NCI-H526 (cell line): ENCODE data around the gene SLC43A2.
A peak's percentile ranks its signal among the peaks of the same experiment; 100 is the strongest.

Experiments
- DNase-seq, 2 experiments: peaks; one replicate each; lab custom pipeline; 2025; lab: John Stamatoyannopoulos, UW

The SLC43A2 gene

DNA sequence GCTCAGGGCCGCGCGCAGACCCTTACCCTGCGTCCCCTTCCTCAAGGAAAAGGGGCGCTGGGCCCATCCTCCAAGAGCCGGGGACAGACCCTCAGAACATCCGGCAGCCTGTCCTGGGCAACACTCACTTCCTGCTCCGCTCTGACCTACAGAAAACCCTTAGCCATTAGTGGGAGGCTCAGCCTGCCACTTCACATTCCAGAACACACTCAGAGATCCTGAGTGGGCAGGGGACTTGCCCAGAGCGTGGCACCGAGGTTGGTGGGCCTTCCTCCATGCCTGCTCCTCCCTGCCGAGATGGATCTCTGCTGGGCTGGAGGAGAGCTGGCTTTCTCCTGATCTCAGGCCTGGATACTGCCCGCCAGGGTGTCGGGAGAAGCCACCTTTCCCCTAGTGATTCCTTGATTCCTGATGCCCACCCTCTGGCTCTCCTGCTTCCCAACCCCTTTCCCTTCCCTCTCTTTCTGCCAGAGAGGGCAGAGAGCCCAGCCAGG, 15.4 kb upstream of the SLC43A2 start:
- DNase-seq, result no peak

DNA sequence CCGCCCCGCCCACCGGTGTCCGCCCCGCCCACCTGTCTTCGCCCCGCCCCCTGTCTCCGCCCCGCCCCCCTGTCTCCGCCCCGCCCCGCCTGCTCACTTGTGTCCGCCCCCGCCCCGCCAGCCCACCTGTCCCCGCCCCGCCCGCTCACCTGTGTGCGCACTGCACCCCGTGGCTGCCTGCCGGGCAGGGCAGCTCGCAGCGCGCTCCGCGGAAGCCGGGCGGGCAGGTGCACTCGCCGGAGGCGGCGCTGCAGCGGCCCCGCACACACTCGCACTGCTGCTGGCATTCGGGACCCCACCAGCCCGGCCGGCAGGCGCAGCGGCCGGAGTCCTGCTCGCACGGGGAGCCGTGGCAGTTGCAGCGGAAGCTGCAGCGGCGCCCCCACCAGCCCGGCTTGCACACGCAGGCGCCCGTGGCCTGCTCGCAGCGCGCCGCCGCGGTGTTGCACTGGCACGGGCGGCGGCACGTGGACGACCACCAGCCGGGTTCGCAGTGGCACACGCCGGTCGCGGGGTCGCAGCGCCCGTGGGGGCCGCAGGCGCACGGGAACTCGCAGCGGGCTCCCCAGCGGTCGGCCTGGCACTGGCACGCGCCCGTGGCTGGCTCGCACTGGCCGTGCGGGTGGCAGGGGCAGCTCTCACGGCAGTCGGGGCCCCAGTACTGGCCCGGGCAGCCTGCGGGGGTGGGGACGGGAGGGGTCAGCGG, 14.8 kb upstream of the SLC43A2 start:
- peak; percentile 44 to 91 for DNase-seq

DNA sequence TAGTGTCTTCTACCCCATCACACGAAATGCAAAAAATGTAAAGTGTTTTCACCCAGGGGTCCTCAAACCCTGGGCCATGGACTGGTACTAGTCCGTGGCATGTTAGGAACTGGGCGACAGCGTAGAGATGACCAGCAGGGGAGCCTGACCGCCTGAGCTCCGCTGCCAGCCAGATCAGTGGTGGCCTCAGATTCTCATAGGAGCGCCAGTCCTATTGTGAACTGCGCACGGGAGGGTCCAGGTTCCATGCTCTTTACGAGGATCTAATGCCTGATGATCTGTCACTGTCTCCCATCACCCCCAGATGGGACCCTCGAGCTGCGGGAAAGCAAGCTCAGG, 12.4 kb upstream of the SLC43A2 start:
- no peak for DNase-seq

DNA sequence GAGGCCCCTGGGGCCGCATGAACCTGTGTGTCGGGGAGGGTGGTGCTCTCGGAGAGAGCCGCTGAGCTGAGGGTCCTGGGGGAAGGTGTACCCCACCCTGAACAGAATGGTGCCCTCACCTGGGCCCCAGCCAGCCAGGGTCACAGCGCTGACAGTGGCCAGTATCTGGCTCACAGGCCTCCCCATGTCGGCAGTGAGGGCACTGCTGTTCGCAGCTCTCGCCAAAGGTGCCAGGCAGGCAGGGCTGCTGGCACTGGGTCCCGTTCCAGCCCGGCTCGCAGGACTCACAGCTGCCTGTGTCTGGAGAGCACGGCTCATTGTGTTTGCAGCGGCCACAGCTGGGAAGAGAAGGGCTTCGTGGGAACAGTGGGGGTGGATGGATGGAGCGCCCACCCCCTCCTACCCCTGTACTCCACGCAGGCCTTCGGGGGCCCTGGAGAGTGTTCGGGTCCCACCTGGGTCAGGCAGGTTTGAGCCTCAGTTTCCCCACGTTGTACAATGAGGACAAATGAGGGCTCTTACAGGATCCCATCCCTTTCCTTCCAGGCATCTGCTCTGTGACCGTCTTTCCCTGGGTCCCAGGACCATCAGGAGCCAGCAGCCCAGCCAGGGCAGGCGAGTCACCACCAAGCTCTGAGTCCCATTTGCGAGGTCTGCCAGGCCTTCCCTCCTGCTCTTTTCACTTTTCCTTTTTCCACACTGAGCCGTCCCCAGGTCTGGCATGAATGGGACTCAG, 11.9 kb upstream of the SLC43A2 start:
- peak in 1 of 2 experiments; percentile 23 for DNase-seq

DNA sequence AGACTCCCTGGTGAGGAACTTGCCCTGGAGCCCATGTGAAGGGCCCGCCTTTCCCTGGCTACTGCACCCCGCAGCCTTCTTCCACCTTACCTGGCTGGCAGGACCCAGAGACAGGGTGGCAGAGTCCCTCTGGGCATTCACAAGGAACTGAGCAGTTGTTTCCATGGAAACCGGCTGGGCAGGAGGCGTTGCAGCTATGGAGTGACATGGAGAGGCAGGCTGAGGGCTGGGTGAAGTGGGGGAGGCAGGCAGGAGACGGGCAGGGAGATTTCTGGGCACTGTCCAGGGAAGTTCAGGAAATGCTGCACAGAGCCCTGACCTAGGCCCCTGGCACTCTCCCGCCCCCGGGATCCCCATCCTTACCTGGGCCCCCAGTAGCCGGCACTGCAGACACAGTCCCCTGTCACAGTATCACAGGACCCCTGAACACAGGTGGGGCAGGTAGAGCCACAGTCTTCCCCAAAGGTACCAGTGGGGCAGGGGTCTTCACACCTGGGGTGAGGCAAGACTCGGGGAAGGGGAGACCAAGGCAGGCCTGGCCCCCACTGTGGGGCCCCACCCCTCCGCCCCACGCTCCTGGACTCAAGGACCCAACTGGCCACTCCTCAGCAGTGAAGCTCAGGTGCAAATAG, 11.0 kb upstream of the SLC43A2 start:
- DNase-seq, result peak in 1 of 2 experiments; percentile 42

DNA sequence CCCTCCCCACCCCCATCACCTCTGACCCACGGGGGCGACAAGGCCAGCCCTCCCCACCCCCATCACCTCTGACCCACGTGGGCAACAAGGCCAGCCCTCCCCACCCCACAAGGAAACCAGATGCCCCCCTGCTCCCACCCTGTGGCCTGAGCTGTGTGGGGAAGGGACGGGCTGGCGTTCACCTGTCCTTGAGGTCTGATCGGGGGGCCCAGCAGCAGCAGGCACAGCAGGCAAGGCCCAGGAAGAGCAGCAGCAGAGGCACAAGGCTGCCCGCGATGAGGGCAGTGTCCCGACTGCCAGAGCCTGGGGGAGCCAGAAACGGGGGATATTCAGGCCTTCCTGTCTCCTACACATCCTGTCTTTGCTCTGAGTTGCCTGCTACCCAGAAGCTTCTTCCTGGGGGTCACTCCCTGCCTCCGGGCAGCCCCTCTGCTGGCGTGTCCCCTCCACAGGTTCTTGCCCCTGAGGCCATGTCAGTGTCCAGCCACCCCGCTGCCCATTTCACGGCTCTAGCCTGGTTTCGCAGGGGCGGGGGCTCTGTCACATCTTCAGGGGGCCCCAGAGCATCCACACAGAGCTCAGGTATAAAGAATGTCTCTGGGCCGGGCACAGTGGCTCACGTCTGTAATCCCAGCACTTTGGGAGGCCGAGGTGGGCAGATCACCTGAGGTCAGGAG, 10.1 kb upstream of the SLC43A2 start:
- no peak for DNase-seq

DNA sequence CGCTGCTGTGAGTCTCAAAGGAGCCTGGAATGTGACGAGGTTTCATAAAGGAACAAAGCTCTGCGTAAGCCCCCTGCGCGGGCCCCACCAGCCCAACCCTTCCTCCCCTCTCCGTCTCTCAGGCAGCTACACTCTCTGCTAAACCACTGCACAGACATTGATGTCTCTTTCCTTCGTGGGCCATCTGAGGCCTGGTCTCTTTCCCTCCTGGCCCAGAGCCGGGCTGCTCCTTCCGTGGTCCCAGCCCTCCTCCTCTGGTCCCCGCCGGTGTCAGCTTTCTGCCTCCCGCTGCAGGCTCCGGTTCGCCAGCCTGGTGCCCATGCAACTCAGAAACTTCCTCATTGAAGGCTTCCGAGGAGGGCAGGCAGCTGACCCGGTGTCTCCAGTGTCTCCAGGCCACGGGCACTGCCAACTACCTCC, 9.5 kb upstream of the SLC43A2 start:
- DNase-seq, result no peak

DNA sequence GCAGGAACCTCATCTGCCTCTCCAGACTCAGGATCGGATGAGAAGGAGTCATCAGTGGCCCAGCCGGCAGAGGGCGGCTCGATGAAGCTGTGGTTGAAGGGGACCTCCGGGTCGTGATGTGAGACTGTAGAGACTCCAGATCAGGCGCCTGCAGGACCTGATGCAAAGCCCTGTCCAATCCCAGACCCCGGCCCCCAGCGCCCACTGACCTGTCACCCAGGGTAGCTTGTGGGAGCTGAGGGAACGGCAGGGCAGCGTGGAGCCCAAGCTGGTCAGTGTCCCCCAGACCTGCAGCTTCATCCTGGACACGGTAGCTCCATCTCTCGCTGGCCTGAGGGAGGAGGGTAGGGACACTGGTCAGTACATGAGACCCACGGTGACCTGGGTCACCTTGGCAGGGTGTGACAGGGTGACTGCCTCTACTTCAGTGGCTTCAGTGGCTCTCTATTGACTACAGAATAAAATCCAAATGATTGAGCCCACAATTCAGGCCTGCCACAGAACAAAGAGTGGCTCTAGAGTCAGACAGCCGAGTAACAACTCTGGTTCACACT, 8.2 kb upstream of the SLC43A2 start:
- no peak for DNase-seq

DNA sequence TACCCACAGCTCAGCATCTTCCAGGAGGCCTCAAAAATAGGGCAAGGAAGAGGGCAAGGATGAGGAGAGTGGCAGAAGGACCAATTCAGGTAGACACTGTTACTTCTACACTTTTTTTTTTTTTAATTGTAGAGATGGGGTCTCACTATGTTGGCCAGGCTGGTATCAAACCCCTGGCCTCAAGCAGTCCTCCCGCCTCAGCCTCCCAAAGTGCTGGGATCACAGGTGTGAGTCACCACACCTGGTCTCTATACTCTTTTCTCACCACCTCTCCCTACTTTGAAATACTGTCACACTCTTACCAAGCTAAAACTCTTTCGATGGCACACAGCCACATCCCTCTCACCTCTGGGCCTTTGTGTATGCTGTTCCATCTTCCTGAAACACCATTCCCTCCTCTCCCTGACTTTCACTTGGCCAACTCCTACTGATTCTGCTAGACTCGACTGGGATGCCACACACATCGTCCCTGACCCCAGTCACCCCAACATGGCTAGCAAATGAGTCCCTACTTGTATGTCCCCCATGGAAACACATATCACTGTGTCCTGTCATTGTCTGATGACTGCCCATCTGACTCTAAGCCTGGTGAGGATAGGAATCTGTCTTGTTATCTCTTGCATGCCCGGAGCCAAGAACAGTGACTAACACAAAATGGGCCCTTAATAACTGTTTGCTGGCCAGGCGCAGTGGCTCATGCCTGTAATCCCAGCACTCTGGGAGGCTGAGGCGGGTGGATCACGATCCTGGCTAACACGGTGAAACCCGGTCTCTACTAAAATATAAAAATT, 7.2 kb upstream of the SLC43A2 start:
- no peak for DNase-seq

DNA sequence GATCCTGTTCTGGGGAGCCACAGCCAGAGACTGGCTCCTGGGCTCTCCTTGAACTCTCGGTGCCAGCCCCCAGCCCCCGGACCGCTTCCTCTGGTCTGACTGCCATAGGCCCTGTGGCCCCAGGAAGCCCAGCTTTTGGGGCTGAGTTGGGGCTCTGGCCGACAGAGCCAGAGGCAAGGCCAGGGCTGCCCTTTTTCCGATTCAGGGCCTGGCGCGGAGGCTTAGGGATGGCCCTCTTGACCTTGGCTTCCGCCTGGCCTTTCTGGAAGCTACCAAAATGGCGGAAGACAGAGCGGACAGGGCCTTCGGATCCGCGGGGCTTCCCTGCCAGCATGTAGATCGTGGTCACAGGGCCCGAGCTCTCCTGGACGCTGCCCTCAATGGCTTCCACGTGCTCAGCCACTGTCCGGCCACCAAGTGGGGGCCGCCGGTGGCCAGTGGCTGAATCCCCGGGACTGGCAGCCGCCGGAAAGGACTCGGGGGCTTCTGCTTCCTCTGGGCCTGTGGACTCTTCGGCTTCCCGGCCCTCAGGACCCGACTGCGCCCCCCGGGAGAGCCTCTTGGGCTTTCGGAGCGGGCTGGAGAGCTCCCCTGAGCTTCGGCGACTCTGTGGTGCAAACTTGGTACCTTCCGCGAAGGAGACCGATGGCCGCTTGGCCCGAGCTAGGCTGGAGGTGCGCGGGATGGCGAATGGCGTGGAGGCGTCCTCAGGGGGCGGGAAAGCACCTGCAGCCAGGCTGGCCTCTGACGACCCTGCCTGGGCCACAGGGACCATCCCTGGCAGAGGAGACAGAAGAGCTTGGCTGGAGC, 6.4 kb upstream of the SLC43A2 start:
- no peak for DNase-seq

DNA sequence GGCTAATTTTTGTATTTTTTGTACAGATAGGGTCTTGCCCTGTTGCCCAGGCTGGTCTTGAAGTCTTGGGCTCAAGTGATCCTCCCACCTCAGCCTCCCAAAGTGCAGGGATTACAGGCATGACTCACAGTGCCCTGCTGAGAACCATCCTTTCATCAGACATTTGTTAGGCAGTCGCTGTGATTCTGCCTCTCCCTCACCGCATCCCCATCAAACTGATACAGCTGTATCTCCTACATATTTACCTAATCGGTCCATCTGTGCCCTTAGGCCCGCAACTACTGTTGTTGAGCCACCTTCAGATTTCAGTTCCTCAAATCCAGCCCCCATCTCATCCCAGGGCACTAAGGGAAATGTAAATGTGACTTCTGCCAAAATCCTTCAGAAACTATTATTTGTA, 2.0 kb upstream of the SLC43A2 start:
- DNase-seq, result no peak

DNA sequence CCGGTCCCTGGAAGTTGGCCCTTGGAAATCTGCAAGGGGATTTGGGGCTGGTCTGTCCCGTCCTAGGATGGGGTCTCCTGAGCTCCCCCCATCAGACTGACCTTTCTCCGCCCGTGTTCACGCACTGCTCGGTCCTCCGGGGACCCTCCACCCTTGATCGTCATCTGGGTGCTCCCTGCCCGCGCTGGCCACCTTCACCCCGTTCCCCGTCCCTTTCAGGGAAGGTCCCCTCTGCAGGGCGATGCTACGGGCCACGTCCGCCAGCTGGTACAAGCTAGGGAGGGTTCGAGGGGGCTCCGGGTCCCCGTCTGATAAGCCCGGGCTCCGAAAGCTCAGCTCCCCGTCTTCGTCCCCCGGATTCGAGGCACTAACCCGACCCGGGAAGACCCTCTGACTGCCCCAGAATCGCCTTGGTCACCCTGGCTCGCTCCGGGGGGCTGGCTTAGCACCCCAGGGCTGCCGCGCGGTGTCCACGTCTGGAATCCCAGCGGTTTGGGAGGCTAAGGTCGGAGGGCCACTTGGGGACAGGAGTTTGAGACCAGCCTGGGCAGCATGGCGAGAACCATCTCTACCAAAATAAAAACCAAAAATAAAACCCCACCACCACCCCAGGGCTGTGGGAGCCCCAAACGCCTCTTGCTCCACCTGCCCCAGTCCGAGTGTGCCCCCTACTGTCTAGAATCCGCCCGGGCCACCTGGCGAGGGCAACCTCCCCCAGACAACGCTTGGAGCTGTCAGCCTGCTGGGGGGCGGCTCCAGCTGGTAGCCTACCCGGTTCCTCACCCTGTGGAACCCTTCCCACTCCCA, 1.1 kb upstream of the SLC43A2 start:
- peak in 1 of 2 experiments; percentile 27 for DNase-seq

DNA sequence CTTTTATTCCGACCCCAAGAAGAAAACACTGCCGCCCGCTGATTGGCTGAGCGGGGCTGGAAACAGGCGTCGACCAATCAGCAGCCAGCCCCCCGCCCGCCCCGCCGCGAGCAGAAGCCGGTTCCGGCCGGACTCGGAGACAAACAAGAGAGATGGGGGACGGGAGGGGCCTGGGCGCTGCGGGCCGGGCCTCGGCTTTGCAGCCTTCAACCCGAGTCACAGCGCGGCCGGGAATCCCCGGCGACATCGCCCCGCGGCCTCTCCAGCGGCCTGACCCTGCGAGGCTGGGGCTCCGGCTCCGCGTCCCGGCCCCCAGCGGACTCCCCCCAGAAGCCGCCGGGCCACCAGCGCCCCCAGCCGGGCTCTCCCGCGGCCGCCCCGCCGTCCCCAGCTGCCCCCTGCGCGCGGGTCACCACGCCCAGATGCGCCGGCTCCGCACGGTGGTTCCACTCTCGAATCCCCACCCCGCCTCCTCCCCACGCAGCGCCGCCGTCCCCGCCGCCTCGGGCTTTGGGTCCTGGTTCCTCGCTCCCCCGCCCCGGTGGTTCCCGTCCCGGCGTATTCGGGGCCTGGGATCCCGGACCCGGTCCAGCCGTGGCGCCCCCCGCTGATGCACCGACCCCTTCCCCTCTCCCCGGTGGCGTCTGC, 346 bp upstream of the SLC43A2 start:
- peak; percentile 80 to 96 for DNase-seq

DNA sequence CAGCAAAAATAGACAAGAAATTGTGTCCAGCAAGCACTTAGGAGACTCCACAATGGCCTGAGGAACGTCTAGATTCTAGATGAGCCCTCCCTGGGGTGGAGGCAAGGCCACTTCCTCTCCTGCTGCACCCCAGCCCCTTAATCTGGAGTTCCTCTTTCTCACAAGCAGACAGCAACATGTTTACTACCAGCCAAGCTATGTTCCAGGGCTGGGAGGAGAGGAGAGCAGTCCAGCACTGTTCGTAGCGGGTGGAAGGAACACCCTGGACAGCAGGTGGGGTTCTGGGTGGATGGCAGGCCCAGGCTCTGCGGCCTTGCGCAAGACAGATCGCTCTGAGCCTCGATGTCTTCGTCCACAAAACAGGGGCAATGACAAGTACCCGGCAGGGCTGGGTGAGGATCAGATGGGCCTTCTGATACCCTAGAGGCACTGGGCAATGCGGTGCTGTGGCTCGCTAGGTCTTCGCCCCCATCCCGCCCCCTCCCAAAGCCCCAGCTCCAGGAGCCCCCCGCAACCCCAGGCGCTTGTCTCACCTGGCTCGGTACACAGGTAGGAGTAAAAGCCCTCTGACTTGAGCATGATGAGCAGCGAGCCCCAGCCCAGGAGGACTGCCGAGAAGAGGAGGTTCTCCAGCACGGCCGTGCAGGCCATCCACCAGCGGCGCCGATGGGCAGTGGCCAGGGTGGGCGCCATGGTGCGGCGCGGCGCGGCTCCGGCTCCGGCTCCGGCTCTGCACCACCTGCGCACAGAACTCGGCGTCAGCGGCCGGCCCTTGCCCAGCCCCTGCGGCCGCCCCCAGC, 1.3 kb downstream of the SLC43A2 start:
- peak in 1 of 2 experiments; percentile 48 for DNase-seq

DNA sequence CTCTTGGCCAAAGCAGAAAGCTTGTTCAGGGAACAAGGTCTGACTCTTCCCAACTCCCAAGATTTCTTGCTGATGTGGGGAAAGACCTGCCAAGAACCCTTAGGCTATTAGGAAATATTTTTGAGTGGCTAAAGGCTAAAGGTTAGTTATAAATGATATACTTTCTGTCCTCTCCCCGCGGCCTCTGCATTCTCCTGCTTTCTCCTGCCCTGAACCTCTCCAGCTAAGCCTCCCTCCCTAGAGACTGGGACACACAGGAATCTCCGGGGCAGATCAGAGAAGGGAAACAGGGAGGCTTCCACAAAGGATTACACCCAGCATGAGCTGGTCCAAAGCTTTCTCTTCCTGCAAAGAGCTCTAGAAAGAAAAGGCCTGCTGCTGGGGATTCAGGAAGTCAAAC, 2.3 kb downstream of the SLC43A2 start:
- no peak for DNase-seq

DNA sequence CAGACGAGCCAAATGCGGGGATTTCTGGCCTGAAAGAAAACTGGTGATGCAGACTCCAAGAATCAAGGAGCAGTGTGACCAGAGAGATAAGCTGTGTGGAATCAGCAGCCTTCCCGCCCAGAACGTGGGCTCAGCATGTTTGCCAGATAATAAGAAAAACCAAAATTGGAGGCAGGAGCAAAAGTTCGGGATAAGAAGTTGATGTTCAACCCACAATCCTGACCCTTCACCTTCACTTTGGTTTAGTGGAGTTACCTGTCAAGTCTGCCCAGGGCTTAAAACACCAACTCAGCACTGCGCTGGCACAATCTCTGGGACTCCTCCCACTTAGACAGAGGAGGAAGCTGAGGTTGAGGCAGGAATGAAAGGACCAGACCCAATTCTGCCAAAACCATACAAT, 3.1 kb downstream of the SLC43A2 start:
- no peak for DNase-seq

DNA sequence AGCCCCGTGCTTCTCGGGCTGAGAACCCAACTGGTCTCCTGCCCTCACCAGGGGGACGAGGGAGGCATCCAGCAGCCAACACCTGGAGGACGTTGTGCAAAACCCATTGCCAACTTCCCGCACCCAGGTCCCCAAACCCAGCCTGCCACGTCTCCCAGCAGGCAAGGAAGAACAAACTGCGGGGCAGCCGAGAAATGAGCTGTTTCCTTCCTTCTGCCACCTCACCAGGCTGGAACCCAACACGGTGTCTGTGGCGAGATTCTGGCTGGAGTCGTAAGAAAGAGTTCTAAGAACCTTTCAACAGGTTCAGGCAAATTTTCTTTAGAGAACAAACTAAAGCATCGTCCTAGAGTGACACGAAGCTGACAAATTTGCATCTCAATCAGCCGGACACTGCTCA, 3.6 kb downstream of the SLC43A2 start:
- DNase-seq, result no peak

DNA sequence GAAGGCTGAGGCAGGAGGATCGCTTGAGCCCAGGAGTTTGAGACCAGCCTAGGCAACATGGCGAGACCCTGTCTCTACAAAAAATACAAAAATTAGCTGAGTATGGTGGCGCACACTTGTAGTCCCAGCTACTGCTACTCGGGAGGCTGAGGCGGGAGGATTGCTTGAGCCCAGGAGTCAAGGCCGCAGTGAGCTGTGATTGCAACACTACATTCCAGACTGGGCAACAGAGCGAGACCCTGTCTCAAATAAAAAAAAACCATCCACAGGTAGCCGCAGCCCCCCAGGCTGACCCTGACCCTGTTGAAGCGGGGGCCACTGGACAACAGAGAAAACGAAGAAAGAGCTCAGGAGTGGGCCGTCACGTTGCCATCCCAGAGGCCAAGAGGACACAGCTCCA, 4.0 kb downstream of the SLC43A2 start:
- no peak for DNase-seq
